Osteocyte (in vitro differentiated cells): ENCODE results near the gene TRIO. TPM values are rescaled to one million over a fixed set of nuclear protein-coding genes. Genes with fewer than 3 reads are reported as not detected.

Experiments used
- DNase-seq: peaks from one replicate; pipeline ENCODE4 v3.0.0; 2021; ENCODE audit warnings: mixed read lengths; ENCODE audit not compliant: unreplicated experiment; ENCODE audit errors: extremely low spot score
- H3K27ac Mint-ChIP-seq: one replicate; pipeline ENCODE4 v1.8.0; 2021; ENCODE audit warnings: mild to moderate bottlenecking, mixed read lengths; ENCODE audit not compliant: unreplicated experiment
- H3K27me3 Mint-ChIP-seq: one replicate; pipeline ENCODE4 v1.8.0; 2021; ENCODE audit warnings: mixed read lengths; ENCODE audit not compliant: unreplicated experiment
- H3K36me3 Mint-ChIP-seq: one replicate; pipeline ENCODE4 v1.8.0; 2021; ENCODE audit warnings: mixed read lengths; ENCODE audit not compliant: unreplicated experiment
- H3K4me1 Mint-ChIP-seq: one replicate; pipeline ENCODE4 v1.8.0; 2021; ENCODE audit warnings: mixed read lengths; ENCODE audit not compliant: unreplicated experiment
- H3K4me3 Mint-ChIP-seq: one replicate; pipeline ENCODE4 v1.8.0; 2021; ENCODE audit warnings: mild to moderate bottlenecking, moderate library complexity, mixed read lengths; ENCODE audit not compliant: unreplicated experiment
- H3K9me3 Mint-ChIP-seq: one replicate; pipeline ENCODE4 v1.8.0; 2021; ENCODE audit warnings: mixed read lengths; ENCODE audit not compliant: unreplicated experiment
- total RNA-seq: library from RNA; stranded (reverse); gene quantifications from 2 replicates; pipeline ENCODE4 v1.2.1, GENCODE V29; 2021
- TF ChIP-seq, protein P1 (sequence below): fragments of 200-600 bp; sonication (generic); IDR thresholded peaks from 2 replicates; pipeline ENCODE4 v1.5.0; 2021; ENCODE audit warnings: antibody characterized with exemption, mild to moderate bottlenecking, moderate library complexity

TRIO gene
- total RNA-seq, 1 donor from 2014 or later = 336 TPM

- Mint-ChIP-seq H3K27ac (no peak overlapping the region), H3K27me3 (no peaks in the 10 kb centered on the region), H3K4me1 (no peaks in the 10 kb centered on the region), H3K4me3 (no peak overlapping the region), H3K9me3 (no peaks in the 10 kb centered on the region), H3K36me3 (no peaks in the 10 kb centered on the region)
- DNase-seq = no peak
- TF ChIP-seq, protein P1, sequence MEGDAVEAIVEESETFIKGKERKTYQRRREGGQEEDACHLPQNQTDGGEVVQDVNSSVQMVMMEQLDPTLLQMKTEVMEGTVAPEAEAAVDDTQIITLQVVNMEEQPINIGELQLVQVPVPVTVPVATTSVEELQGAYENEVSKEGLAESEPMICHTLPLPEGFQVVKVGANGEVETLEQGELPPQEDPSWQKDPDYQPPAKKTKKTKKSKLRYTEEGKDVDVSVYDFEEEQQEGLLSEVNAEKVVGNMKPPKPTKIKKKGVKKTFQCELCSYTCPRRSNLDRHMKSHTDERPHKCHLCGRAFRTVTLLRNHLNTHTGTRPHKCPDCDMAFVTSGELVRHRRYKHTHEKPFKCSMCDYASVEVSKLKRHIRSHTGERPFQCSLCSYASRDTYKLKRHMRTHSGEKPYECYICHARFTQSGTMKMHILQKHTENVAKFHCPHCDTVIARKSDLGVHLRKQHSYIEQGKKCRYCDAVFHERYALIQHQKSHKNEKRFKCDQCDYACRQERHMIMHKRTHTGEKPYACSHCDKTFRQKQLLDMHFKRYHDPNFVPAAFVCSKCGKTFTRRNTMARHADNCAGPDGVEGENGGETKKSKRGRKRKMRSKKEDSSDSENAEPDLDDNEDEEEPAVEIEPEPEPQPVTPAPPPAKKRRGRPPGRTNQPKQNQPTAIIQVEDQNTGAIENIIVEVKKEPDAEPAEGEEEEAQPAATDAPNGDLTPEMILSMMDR = no peak
Observed at GRCh38 chr5:14128079-14128478, 15.1 kb upstream of the TRIO start.

GRCh38 chr5:14129123-14129522, 14.0 kb upstream of the TRIO start:
- no peak for DNase-seq
- Mint-ChIP-seq H3K4me3 (no peak overlapping the region), H3K9me3 (no peaks in the 10 kb centered on the region), H3K36me3 (no peaks in the 10 kb centered on the region), H3K27ac (no peak overlapping the region), H3K4me1 (peaks cover under 1% of the 10 kb centered on the region), H3K27me3 (no peaks in the 10 kb centered on the region)
- TF ChIP-seq, protein P1 = no peak

- no peak for DNase-seq
- Mint-ChIP-seq H3K36me3 (no peaks in the 10 kb centered on the region), H3K4me1 (peaks cover 10% of the 10 kb centered on the region), H3K9me3 (no peaks in the 10 kb centered on the region), H3K27me3 (no peaks in the 10 kb centered on the region), H3K4me3 (no peak overlapping the region), H3K27ac (no peak overlapping the region)
- TF ChIP-seq, protein P1 = no peak
Observed at GRCh38 chr5:14131855-14132503, 11.2 kb upstream of the TRIO start.

GRCh38 chr5:14133394-14133793, 9.7 kb upstream of the TRIO start:
- TF ChIP-seq, protein P1 = no peak
- Mint-ChIP-seq H3K4me1 (peaks cover 10% of the 10 kb centered on the region), H3K36me3 (no peaks in the 10 kb centered on the region), H3K9me3 (no peaks in the 10 kb centered on the region), H3K27me3 (no peaks in the 10 kb centered on the region), H3K27ac (no peak overlapping the region), H3K4me3 (no peak overlapping the region)
- DNase-seq = no peak

- Mint-ChIP-seq H3K4me3 (no peak overlapping the region), H3K36me3 (no peaks in the 10 kb centered on the region), H3K27me3 (no peaks in the 10 kb centered on the region), H3K27ac (no peak overlapping the region), H3K4me1 (peaks cover 11% of the 10 kb centered on the region), H3K9me3 (no peaks in the 10 kb centered on the region)
- no peak for DNase-seq
- TF ChIP-seq, protein P1 = no peak
Observed at GRCh38 chr5:14134083-14134482, 9.1 kb upstream of the TRIO start.
